Endothelial cell of umbilical vein (primary cell): ENCODE measurements around the gene COX10. TPM values are rescaled to one million over a fixed set of nuclear protein-coding genes. Genes with fewer than 3 reads are reported as not detected.

Experiments used
- BruUV-seq: library from RNA; stranded (reverse); fragments of 400-500 nt; replicated peaks from 2 replicates; lab custom pipeline; 2021; lab: Mats Ljungman, UMichigan
- CTCF ChIA-PET: fragments of 300-600, 350-600 bp; sonication (Branson Sonifier 250); formaldehyde crosslinking; loops from one replicate; lab custom pipeline; 2021; ENCODE audit warnings: antibody characterized with exemption, inconsistent platforms; lab: Charles Lee
- POLR2A ChIA-PET: fragments of 300-600, 350-600 bp; sonication (Branson Sonifier 250); formaldehyde crosslinking; loops from one replicate; lab custom pipeline; 2021; ENCODE audit warnings: antibody characterized with exemption, inconsistent platforms; lab: Charles Lee
- DNase-seq: peaks from one replicate; pipeline ENCODE4 v3.0.0-alpha.2; 2011; ENCODE audit warnings: low read depth, low spot score
- FAIRE-seq: peaks from 2 replicates; lab custom pipeline; 2011; peaks lifted over from hg19 to GRCh38; lab: Jason Lieb, UNC
- H2AFZ ChIP-seq: 2 replicates; pipeline ENCODE4 v1.6.0; 2012; ENCODE audit warnings: low read depth, low read length, control low read depth, inconsistent platforms
- H3K27ac ChIP-seq: 2 replicates; pipeline ENCODE4 v1.5.1; 2011; ENCODE audit warnings: low read depth, mild to moderate bottlenecking, control low read depth, low read length, moderate library complexity; ENCODE audit not compliant: insufficient read depth
- H3K27me3 ChIP-seq, 2 experiments: 2 replicates each; pipeline versions ENCODE4 v1.6.0 to v1.6.1; 2011; ENCODE audit warnings: low read length in 2 of 2, mixed read lengths in 1 of 2; ENCODE audit not compliant: control insufficient read depth in 2 of 2, insufficient read depth in 2 of 2
- H3K36me3 ChIP-seq, 2 experiments: 2 replicates in 1 of 2; 3 replicates in 1 of 2; pipeline ENCODE4 v1.5.1; 2011; ENCODE audit warnings: low read length in 2 of 2, mild to moderate bottlenecking in 1 of 2, moderate library complexity in 1 of 2; ENCODE audit not compliant: control insufficient read depth in 2 of 2, insufficient read depth in 2 of 2; ENCODE audit errors: extremely low read depth in 1 of 2
- H3K4me1 ChIP-seq: 3 replicates; pipeline ENCODE4 v1.5.1; 2011; ENCODE audit warnings: mild to moderate bottlenecking, low read length; ENCODE audit not compliant: control insufficient read depth, insufficient read depth; ENCODE audit errors: extremely low read depth
- H3K4me2 ChIP-seq: 2 replicates; pipeline ENCODE4 v1.6.1; 2011; ENCODE audit warnings: low read length, control low read depth, mixed read lengths; ENCODE audit not compliant: insufficient read depth
- H3K4me3 ChIP-seq, 3 experiments: fragments of 200-600 bp in 1 of 3; sonication (generic), shearing (Covaris generic) in 1 of 3; replicated peaks in 1 of 3; 2 replicates each; pipeline ENCODE4 v1.5.1; 2011 to 2016; ENCODE audit warnings: control low read depth in 3 of 3, low read length in 3 of 3, mild to moderate bottlenecking in 2 of 3, inconsistent platforms in 1 of 3, low read depth in 1 of 3, moderate library complexity in 1 of 3; ENCODE audit not compliant: insufficient read depth in 1 of 3
- H3K79me2 ChIP-seq: 2 replicates; pipeline ENCODE4 v1.6.0; 2012; ENCODE audit warnings: low read length, inconsistent platforms; ENCODE audit not compliant: control insufficient read depth, insufficient read depth
- H3K9ac ChIP-seq: replicated peaks from 2 replicates; pipeline ENCODE3; 2011; ENCODE audit warnings: low read length, control low read depth; ENCODE audit not compliant: insufficient read depth; ENCODE audit errors: extremely low read depth
- H3K9me1 ChIP-seq: replicated peaks from 3 replicates; pipeline ENCODE4 v1.6.0; 2011; ENCODE audit warnings: mild to moderate bottlenecking, low read length; ENCODE audit not compliant: control insufficient read depth, insufficient read depth; ENCODE audit errors: extremely low read depth
- H3K9me3 ChIP-seq: replicated peaks from 2 replicates; pipeline ENCODE4 v1.5.1; 2012; ENCODE audit warnings: low read length, inconsistent platforms; ENCODE audit not compliant: control insufficient read depth, insufficient read depth
- H4K20me1 ChIP-seq: replicated peaks from 2 replicates; pipeline ENCODE3; 2011; ENCODE audit warnings: mild to moderate bottlenecking, low read length; ENCODE audit not compliant: control insufficient read depth, insufficient read depth; ENCODE audit errors: extremely low read depth
- CTCF ChIP-seq, 2 donors: IDR thresholded peaks; 1 replicate in 1 of 2; 2 replicates in 1 of 2; pipeline ENCODE4 v1.5.1; 2011; ENCODE audit warnings: low read length in 2 of 2, mild to moderate bottlenecking in 2 of 2, moderate library complexity in 2 of 2, control low read depth in 1 of 2, inconsistent platforms in 1 of 2, low read depth in 1 of 2; ENCODE audit not compliant: insufficient read depth in 1 of 2; ENCODE audit errors: extremely low read depth in 1 of 2
- EZH2 ChIP-seq: IDR thresholded peaks from 2 replicates; pipeline ENCODE4 v1.6.1; 2012; ENCODE audit warnings: borderline replicate concordance, low read depth, mild to moderate bottlenecking, moderate library complexity, low read length, inconsistent platforms; ENCODE audit not compliant: severe bottlenecking
- FOS ChIP-seq: IDR thresholded peaks from 2 replicates; pipeline ENCODE4 v1.6.1; 2011; ENCODE audit warnings: mild to moderate bottlenecking, low read length, moderate library complexity, borderline replicate concordance; ENCODE audit not compliant: insufficient read depth
- GATA2 ChIP-seq: IDR thresholded peaks from 2 replicates; pipeline ENCODE4 v1.7.0; 2011; ENCODE audit warnings: low read depth, mild to moderate bottlenecking, moderate library complexity, mixed read lengths, low read length; ENCODE audit not compliant: insufficient read length, insufficient read depth
- JUN ChIP-seq: IDR thresholded peaks from 2 replicates; pipeline ENCODE4 v1.6.1; 2011; ENCODE audit warnings: borderline replicate concordance, low read depth; ENCODE audit not compliant: insufficient read length, insufficient read depth
- MAX ChIP-seq: IDR thresholded peaks from 2 replicates; pipeline ENCODE4 v1.6.1; 2011; ENCODE audit not compliant: insufficient read depth, insufficient read length
- MYC ChIP-seq: IDR thresholded peaks from one replicate; pipeline ENCODE4 v1.6.1; 2011; ENCODE audit warnings: mild to moderate bottlenecking, low read depth, low read length
- POLR2A ChIP-seq: IDR thresholded peaks from 2 replicates; pipeline ENCODE4 v1.6.1; 2012; ENCODE audit warnings: low read depth, mild to moderate bottlenecking, control low read depth, low read length
- POLR2AphosphoS5 ChIP-seq: IDR thresholded peaks from 2 replicates; pipeline ENCODE4 v1.6.1; 2012; ENCODE audit warnings: low read depth, mild to moderate bottlenecking, control low read depth, low read length, moderate library complexity; ENCODE audit not compliant: insufficient read depth
- dilution Hi-C: fragments of 300-500 bp; cut with MboI; formaldehyde crosslinking; loops from one replicate; pipeline ENCODE4 v1.15.0; 2019; ENCODE audit warnings: low sequenced_read_pairs; ENCODE audit not compliant: extremely low pct_ligation_motif_present
- intact Hi-C: fragments of 100-400 bp; cut with micrococcal nuclease; formaldehyde crosslinking; loops from one replicate; pipeline ENCODE4 v1.10.0; 2022
- polyA plus RNA-seq, 4 experiments: library from polyadenylated mRNA; depleted of rRNA in 3 of 4; stranded (reverse) in 3 of 4; unstranded in 1 of 4; fragments of >200 nt; gene quantifications; 2 replicates each; pipeline versions ENCODE4 v1.2.1 to v1.2.3, GENCODE V29; 2011 to 2012; ENCODE audit warnings: missing spikeins in 1 of 4
- total RNA-seq: library from RNA; stranded (reverse); gene quantifications from 2 replicates; pipeline ENCODE4 v1.2.3, GENCODE V29; 2021

The COX10 gene
- total and polyA plus RNA-seq, 2 donors (not counting 3 experiments of a cell fraction or from before 2014, with no cell fraction given), result 9.8 to 12.1 TPM

DNA sequence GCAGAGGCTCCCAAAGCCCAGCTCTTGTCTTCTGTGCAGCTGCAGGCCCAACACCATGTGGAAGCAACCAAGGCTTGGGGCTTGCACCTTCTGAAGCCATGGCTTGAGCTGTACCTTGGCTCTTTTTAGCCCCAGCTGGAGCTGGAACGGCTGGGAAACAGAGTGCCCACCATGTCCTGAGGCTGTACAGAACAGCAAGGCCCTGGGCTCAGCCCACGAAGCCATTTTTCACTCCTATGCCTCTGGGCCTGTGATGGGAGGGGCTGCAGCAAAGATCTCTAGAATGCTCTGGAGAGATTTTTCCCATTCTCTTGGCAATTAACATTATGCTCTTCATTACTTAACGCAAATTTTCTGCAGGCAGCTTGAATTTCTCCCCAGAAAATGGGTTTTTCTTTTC, 99.3 kb downstream of the COX10 start:
- Histone ChIP-seq H2AFZ (no peak overlapping the region), H3K4me3 (no peak overlapping the region), H3K9me1 (no peaks in the 10 kb centered on the region), H3K79me2 (no peaks in the 10 kb centered on the region), H3K27me3 (no peaks in the 10 kb centered on the region), H3K27ac (no peak overlapping the region), H3K9me3 (peaks cover 3% of the 10 kb centered on the region), H3K9ac (no peak overlapping the region), H3K36me3 (no peaks in the 10 kb centered on the region), H4K20me1 (no peaks in the 10 kb centered on the region), H3K4me2 (no peak overlapping the region), H3K4me1 (no peaks in the 10 kb centered on the region)
- intact Hi-C loops (no loop called here), dilution Hi-C loops (no loop called here)
- no peak for TF ChIP-seq MAX
- TF ChIP-seq GATA2, result no peak
- TF ChIP-seq POLR2A, result no peak
- TF ChIP-seq CTCF (IDR thresholded peaks at IDR 0.05; ENCODE audit: extremely low read depth in 1 of 2, insufficient read depth in 1 of 2, low read depth in 1 of 2, low read length in 2 of 2), result no peak
- no peak for FAIRE-seq
- ChIA-PET CTCF (no interaction called here), POLR2A (no interaction called here)
- no peak for DNase-seq
- no TSS peak for BruUV-seq

DNA sequence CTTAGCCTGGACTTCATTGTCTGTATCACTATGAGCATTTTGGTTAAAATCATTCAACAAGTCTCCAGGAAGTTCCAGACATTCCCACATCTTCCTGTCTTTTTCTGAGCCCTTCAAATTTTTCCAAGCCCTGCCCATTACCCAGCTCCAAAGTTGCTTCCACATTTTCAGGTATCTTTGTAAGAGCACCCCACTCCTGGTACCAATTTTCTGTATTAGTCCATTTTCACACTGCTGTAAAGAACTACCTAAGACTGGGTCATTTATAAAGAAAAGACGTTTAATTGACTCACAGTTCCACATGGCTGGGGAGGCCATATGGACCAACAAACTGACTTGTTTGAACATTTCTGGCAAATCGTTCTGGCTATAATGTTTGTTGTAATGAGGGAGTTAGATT, 100.0 kb downstream of the COX10 start:
- no TSS peak for BruUV-seq

More for the DNA sequence above, 100.0 kb downstream of the COX10 start:
- POLR2A ChIA-PET, result no interaction called here
- H3K9me1 ChIP-seq, result no peaks in the 10 kb centered on the region
- H3K27me3 ChIP-seq, result no peaks in the 10 kb centered on the region
- H3K9ac ChIP-seq, result no peak overlapping the region
- CTCF ChIA-PET, result no interaction called here
- H4K20me1 ChIP-seq, result no peaks in the 10 kb centered on the region
- no peak overlapping the region for H3K4me2 ChIP-seq
- TF ChIP-seq EZH2, result no peak
- no peak for TF ChIP-seq CTCF (IDR thresholded peaks at IDR 0.05; ENCODE audit: extremely low read depth in 1 of 2, insufficient read depth in 1 of 2, low read depth in 1 of 2, low read length in 2 of 2)
- TF ChIP-seq GATA2, result no peak
- TF ChIP-seq MYC, result no peak
- TF ChIP-seq MAX, result no peak
- TF ChIP-seq JUN, result no peak
- TF ChIP-seq POLR2A, result no peak
- no peak for TF ChIP-seq FOS
- no peak for TF ChIP-seq POLR2AphosphoS5
- H3K27ac ChIP-seq, result no peak overlapping the region
- H3K4me1 ChIP-seq, result no peaks in the 10 kb centered on the region
- H3K79me2 ChIP-seq, result no peaks in the 10 kb centered on the region
- DNase-seq (no peak), FAIRE-seq (no peak)
- H3K4me3 ChIP-seq, result no peak overlapping the region
- H2AFZ ChIP-seq, result no peak overlapping the region
- intact Hi-C loops (no loop called here), dilution Hi-C loops (no loop called here)
- no peaks in the 10 kb centered on the region for H3K36me3 ChIP-seq
- peaks cover 3% of the 10 kb centered on the region for H3K9me3 ChIP-seq
